GM23248 (cell line): ENCODE measurements around the gene ALDH1A2. TPM values are rescaled to one million over a fixed set of nuclear protein-coding genes. Genes with fewer than 3 reads are reported as not detected.
A peak's percentile ranks its signal among the peaks of the same experiment; 100 is the strongest.

Experiments
- DNase-seq: peaks from one replicate; pipeline ENCODE4 v3.0.0-alpha.2; 2015
- H2AFZ ChIP-seq: fragments of 200-600 bp; sonication (generic); 2 replicates; pipeline ENCODE4 v1.6.1; 2016; ENCODE audit warnings: antibody characterized with exemption
- H3F3A ChIP-seq: fragments of 200-600 bp; sonication (generic); 2 replicates; pipeline ENCODE4 v1.6.1; 2016; ENCODE audit warnings: mild to moderate bottlenecking, antibody characterized with exemption, mixed run types; ENCODE audit not compliant: insufficient read depth
- H3K27ac ChIP-seq: fragments of 200-600 bp; sonication (generic); 2 replicates; pipeline ENCODE4 v1.5.1; 2016; ENCODE audit warnings: mild to moderate bottlenecking
- H3K27me3 ChIP-seq: fragments of 200-600 bp; sonication (generic); replicated peaks from 2 replicates; pipeline ENCODE4 v1.6.1; 2016; ENCODE audit warnings: mild to moderate bottlenecking; ENCODE audit not compliant: insufficient read depth
- H3K36me3 ChIP-seq: fragments of 200-600 bp; sonication (generic); 2 replicates; pipeline ENCODE4 v1.6.1; 2016; ENCODE audit warnings: low read depth, mild to moderate bottlenecking
- H3K4me1 ChIP-seq: fragments of 200-600 bp; sonication (generic); 2 replicates; pipeline ENCODE4 v1.6.1; 2016; ENCODE audit warnings: mild to moderate bottlenecking; ENCODE audit not compliant: insufficient read depth
- H3K4me2 ChIP-seq: fragments of 200-600 bp; sonication (generic); one replicate; pipeline ENCODE4 v1.6.1; 2016; ENCODE audit warnings: mild to moderate bottlenecking; ENCODE audit not compliant: unreplicated experiment
- H3K4me3 ChIP-seq: fragments of 200-600 bp; sonication (generic); 2 replicates; pipeline ENCODE4 v1.5.1; 2016; ENCODE audit warnings: mild to moderate bottlenecking
- H3K79me2 ChIP-seq: fragments of 200-600 bp; sonication (generic); 2 replicates; pipeline ENCODE4 v1.6.1; 2016; ENCODE audit warnings: mild to moderate bottlenecking; ENCODE audit not compliant: insufficient read depth
- H3K9ac ChIP-seq: fragments of 200-600 bp; sonication (generic); 2 replicates; pipeline ENCODE4 v1.6.1; 2016; ENCODE audit warnings: mild to moderate bottlenecking
- H3K9me2 ChIP-seq: fragments of 200-600 bp; sonication (generic); 2 replicates; pipeline ENCODE4 v1.6.1; 2016; ENCODE audit warnings: mixed run types, mild to moderate bottlenecking, moderate library complexity; ENCODE audit not compliant: insufficient read depth
- H3K9me3 ChIP-seq: fragments of 200-600 bp; sonication (generic); one replicate; pipeline ENCODE4 v1.6.1; 2017; ENCODE audit warnings: low read depth
- H4K20me1 ChIP-seq: fragments of 200-600 bp; sonication (generic); 2 replicates; pipeline ENCODE4 v1.6.0; 2016; ENCODE audit not compliant: insufficient read depth
- EZH2 ChIP-seq: fragments of 200-600 bp; sonication (generic); IDR thresholded peaks from 2 replicates; pipeline ENCODE4 v1.6.1; 2018; ENCODE audit warnings: antibody characterized with exemption, mild to moderate bottlenecking; ENCODE audit not compliant: insufficient read depth, poor library complexity, severe bottlenecking
- EZH2phosphoT487 ChIP-seq: fragments of 200-600 bp; sonication (generic); IDR thresholded peaks from 2 replicates; pipeline ENCODE4 v1.6.1; 2018; ENCODE audit warnings: antibody characterized with exemption, moderate library complexity, mild to moderate bottlenecking, low read depth; ENCODE audit not compliant: insufficient read depth
- WGBS, 2 experiments: methylation state at CpG; one replicate each; pipeline ENCODE4 v1.1.6; 2015 to 2017; ENCODE audit warnings: low lambda C conversion rate in 2 of 2, low coverage in 1 of 2; ENCODE audit errors: missing lambda C conversion rate in 2 of 2; 5-methylcytosine and 5-hydroxymethylcytosine counted together
- in situ Hi-C: fragments of 300-500 bp; cut with MboI; formaldehyde crosslinking; loops from 2 replicates; pipeline ENCODE4 v1.15.0; 2020
- polyA plus RNA-seq: library from polyadenylated mRNA; unstranded; fragments of >200 nt; fragmentation: Nextera tagmentation; extraction: Ambion mirVana; gene quantifications from 2 replicates; pipeline ENCODE4 v1.2.1, GENCODE V29; 2016
- total RNA-seq: library from RNA; depleted of rRNA; stranded (reverse); fragments of >200 nt; shearing (Covaris generic); gene quantifications from 2 replicates; pipeline ENCODE4 v1.2.3, GENCODE V29; 2014

Gene ALDH1A2
- total and polyA plus RNA-seq, 2 experiments from 2014 or later: 0.11 to 0.68 TPM

DNA sequence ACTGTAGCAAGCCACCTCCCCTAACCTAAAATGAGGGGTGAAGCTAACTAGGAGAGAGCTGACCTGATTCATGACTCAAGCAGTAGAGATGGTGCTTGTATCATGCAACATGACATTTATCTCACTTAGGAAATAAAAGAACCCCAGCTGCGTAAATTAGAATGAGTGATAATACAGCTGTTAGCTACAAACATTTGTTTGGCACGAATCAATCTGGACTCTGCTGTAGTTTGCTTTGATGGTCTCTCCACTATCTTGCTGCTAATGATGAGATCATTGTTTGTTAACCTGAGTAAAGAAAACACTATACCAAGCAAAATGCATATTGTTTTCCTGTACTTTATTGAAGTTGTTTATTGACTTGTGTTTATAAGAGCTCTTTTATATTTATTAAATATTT lies 92.6 kb downstream of the ALDH1A2 start:
- 51 to 60% methylated on average over 2 of the region's 2 CpGs for WGBS, 2 experiments
- H3K9ac ChIP-seq: no peak overlapping the region

DNA sequence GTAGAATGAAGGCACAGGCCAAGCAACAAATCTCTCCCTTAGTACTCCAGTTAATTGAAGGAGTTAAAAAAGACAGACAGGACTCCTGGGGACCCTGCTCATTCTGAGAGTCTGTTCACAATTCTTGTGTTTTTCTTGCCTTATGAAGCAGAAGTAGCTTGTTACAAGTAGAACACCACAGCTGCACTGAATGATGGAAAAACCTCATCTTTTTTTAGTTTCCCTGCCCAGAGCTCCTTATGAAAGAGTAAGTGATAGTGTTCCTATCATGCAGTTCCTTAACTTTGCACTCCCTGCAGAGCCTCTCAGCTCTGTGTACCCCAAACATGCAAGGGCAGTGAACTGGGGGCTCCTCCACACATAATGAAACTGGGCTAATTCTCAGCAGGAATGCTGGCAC lies 95.5 kb downstream of the ALDH1A2 start:
- in situ Hi-C loops: no loop called here
- Histone ChIP-seq H3K4me3 (no peak overlapping the region), H3F3A (no peaks in the 10 kb centered on the region), H4K20me1 (no peaks in the 10 kb centered on the region), H3K27ac (no peak overlapping the region), H3K9ac (no peak overlapping the region), H3K4me1 (no peaks in the 10 kb centered on the region), H3K27me3 (peaks cover 13% of the 10 kb centered on the region; the same call in 1 of the 2 replicates), H3K79me2 (no peaks in the 10 kb centered on the region), H2AFZ (no peak overlapping the region), H3K4me2 (no peak overlapping the region), H3K9me3 (no peaks in the 10 kb centered on the region), H3K36me3 (no peaks in the 10 kb centered on the region), H3K9me2 (no peaks in the 10 kb centered on the region)
- TF ChIP-seq EZH2: no peak
- TF ChIP-seq EZH2phosphoT487: no peak
- no peak for DNase-seq

More for the DNA sequence above, 92.6 kb downstream of the ALDH1A2 start:
- Histone ChIP-seq H3F3A (no peaks in the 10 kb centered on the region), H3K27ac (no peak overlapping the region), H3K9me3 (no peaks in the 10 kb centered on the region), H3K4me3 (no peak overlapping the region), H3K27me3 (peaks cover 13% of the 10 kb centered on the region; the same call in 1 of the 2 replicates), H3K36me3 (no peaks in the 10 kb centered on the region), H4K20me1 (no peaks in the 10 kb centered on the region), H3K4me1 (no peaks in the 10 kb centered on the region), H2AFZ (no peak overlapping the region), H3K79me2 (no peaks in the 10 kb centered on the region), H3K4me2 (no peak overlapping the region), H3K9me2 (no peaks in the 10 kb centered on the region)
- no peak for DNase-seq
- in situ Hi-C loops: no loop called here
- no peak for TF ChIP-seq EZH2
- no peak for TF ChIP-seq EZH2phosphoT487

DNA sequence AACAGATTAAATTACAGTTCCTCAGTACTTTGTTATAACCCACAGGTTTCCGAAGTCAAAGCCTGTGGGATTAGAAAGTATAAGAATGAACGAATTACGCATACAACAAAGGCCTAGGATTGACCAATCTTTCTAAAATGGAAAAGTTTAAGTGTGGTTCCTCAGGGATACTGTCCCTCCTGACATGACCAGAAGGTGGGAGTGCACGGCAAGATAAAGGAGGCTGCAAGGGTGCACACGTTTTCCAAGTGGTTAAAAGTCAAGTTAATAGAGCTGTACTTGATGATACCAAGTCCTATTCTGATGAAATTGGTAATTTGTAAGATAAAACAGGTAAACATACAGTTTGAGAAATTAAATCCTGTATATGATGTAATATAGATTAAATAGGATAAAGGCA lies 96.2 kb downstream of the ALDH1A2 start:
- H2AFZ ChIP-seq: no peak overlapping the region
- H3K27me3 ChIP-seq: peaks cover 13% of the 10 kb centered on the region; the same call in 1 of the 2 replicates
- in situ Hi-C loops: no loop called here
- H3K36me3 ChIP-seq: no peaks in the 10 kb centered on the region
- H3K9me2 ChIP-seq: no peaks in the 10 kb centered on the region
- WGBS, 2 experiments: 50 to 54% methylated on average over 5 of the region's 5 CpGs
- H3K27ac ChIP-seq: no peak overlapping the region
- no peaks in the 10 kb centered on the region for H3K9me3 ChIP-seq
- no peaks in the 10 kb centered on the region for H3F3A ChIP-seq
- H3K9ac ChIP-seq: no peak overlapping the region
- TF ChIP-seq EZH2 (no peak), EZH2phosphoT487 (no peak)
- no peak overlapping the region for H3K4me3 ChIP-seq
- H3K4me2 ChIP-seq: no peak overlapping the region
- peak; percentile 9 for DNase-seq
- H3K79me2 ChIP-seq: no peaks in the 10 kb centered on the region
- H4K20me1 ChIP-seq: no peaks in the 10 kb centered on the region
- no peaks in the 10 kb centered on the region for H3K4me1 ChIP-seq

DNA sequence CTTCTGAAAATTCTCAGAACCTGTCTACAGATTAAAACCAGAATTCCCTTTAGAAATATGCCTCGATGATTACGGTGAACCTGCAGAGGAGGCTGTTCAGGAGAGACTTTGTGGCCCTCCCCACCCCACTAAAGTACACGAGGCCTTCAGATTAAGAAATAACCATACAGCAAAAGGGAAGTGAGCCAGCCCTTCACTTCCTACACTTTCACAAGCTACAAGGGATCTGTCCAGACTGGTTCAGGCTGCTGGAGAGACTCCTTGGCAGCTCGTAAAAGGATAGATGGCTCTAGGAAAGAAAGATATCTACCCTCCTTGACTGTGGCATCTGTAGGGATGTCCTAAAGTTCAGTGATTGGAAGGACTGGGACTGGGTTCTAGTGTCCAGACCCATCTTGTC lies 102.6 kb downstream of the ALDH1A2 start:
- H3K4me3 ChIP-seq: no peak overlapping the region
- H3K9ac ChIP-seq: no peak overlapping the region
- no peaks in the 10 kb centered on the region for H3K4me1 ChIP-seq
- no peak overlapping the region for H3K4me2 ChIP-seq
- TF ChIP-seq EZH2 (no peak), EZH2phosphoT487 (no peak)
- no peaks in the 10 kb centered on the region for H4K20me1 ChIP-seq
- DNase-seq: no peak
- peaks cover 8% of the 10 kb centered on the region for H3K27me3 ChIP-seq
- H3F3A ChIP-seq: no peaks in the 10 kb centered on the region
- no peak overlapping the region for H2AFZ ChIP-seq
- no peak overlapping the region for H3K27ac ChIP-seq
- no peaks in the 10 kb centered on the region for H3K9me2 ChIP-seq
- no peaks in the 10 kb centered on the region for H3K79me2 ChIP-seq
- WGBS, 2 experiments: 49 to 58% methylated on average over 4 of the region's 4 CpGs
- no peaks in the 10 kb centered on the region for H3K36me3 ChIP-seq
- in situ Hi-C loops: no loop called here
- no peaks in the 10 kb centered on the region for H3K9me3 ChIP-seq

DNA sequence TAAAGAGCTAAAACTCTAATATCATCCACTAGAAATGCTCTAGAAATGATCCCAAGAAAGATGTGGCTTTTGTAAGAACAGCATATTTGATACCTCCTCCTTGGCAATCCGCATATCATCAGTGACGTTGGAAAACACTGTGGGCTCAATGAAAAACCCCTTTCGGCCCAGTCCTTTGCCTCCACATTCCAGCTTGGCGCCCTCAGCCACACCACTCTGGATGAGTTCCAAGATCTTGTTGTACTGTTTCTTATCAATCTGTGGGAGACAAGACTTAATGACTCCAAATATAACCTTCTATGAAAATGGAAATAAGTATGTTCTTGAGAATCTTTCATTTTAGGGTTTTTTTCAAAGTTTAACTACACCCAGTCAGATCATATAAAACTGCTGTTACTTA lies 103.6 kb downstream of the ALDH1A2 start:
- H3K4me2 ChIP-seq: no peak overlapping the region
- no peak for TF ChIP-seq EZH2phosphoT487
- TF ChIP-seq EZH2: no peak
- H4K20me1 ChIP-seq: no peaks in the 10 kb centered on the region
- H3K9ac ChIP-seq: no peak overlapping the region
- H3K27me3 ChIP-seq: peaks cover 8% of the 10 kb centered on the region
- 78 to 81% methylated on average over 4 of the region's 4 CpGs for WGBS, 2 experiments
- no peaks in the 10 kb centered on the region for H3K9me3 ChIP-seq
- no peaks in the 10 kb centered on the region for H3K9me2 ChIP-seq
- no peak for DNase-seq
- no peaks in the 10 kb centered on the region for H3K36me3 ChIP-seq
- H3K4me3 ChIP-seq: no peak overlapping the region
- H3K27ac ChIP-seq: no peak overlapping the region
- no peaks in the 10 kb centered on the region for H3K4me1 ChIP-seq
- H2AFZ ChIP-seq: no peak overlapping the region
- in situ Hi-C loops: no loop called here
- H3K79me2 ChIP-seq: no peaks in the 10 kb centered on the region
- no peaks in the 10 kb centered on the region for H3F3A ChIP-seq
